GOT3 (cell line): ENCODE data around the gene ATXN7.

Source experiments
- DNase-seq: peaks from one replicate; lab custom pipeline; 2025; ENCODE audit warnings: mixed read lengths; lab: John Stamatoyannopoulos, UW

Gene ATXN7

GRCh38 chr3:63964681-63965485, 101.2 kb downstream of the ATXN7 start:
- DNase-seq, result no peak

- DNase-seq, result no peak
These were observed 102.3 kb downstream of the ATXN7 start for GRCh38 chr3:63966007-63966406.

- no peak for DNase-seq
These were observed 103.2 kb downstream of the ATXN7 start for GRCh38 chr3:63966871-63967270.

- no peak for DNase-seq
These were observed 104.3 kb downstream of the ATXN7 start for GRCh38 chr3:63967675-63968611.

- no peak for DNase-seq
These were observed 105.1 kb downstream of the ATXN7 start for GRCh38 chr3:63968612-63969350.

GRCh38 chr3:63969876-63970275, 106.2 kb downstream of the ATXN7 start:
- DNase-seq, result no peak

GRCh38 chr3:63970631-63971475, 107.2 kb downstream of the ATXN7 start:
- DNase-seq, result no peak

- DNase-seq, result no peak
These were observed 108.5 kb downstream of the ATXN7 start for GRCh38 chr3:63972196-63972595.

- DNase-seq, result no peak
These were observed 109.3 kb downstream of the ATXN7 start for GRCh38 chr3:63972987-63973386.

- DNase-seq, result no peak
These were observed 109.7 kb downstream of the ATXN7 start for GRCh38 chr3:63973406-63973805.

- no peak for DNase-seq
These were observed 110.8 kb downstream of the ATXN7 start for GRCh38 chr3:63974451-63974850.

- no peak for DNase-seq
These were observed 112.1 kb downstream of the ATXN7 start for GRCh38 chr3:63975723-63976122.

GRCh38 chr3:63976161-63976871, 112.6 kb downstream of the ATXN7 start:
- no peak for DNase-seq

- DNase-seq, result no peak
These were observed 113.2 kb downstream of the ATXN7 start for GRCh38 chr3:63976872-63977200.

GRCh38 chr3:63977893-63978292, 114.2 kb downstream of the ATXN7 start:
- no peak for DNase-seq

- DNase-seq, result no peak
These were observed 115.6 kb downstream of the ATXN7 start for GRCh38 chr3:63979093-63979885.

GRCh38 chr3:63980019-63980418, 116.4 kb downstream of the ATXN7 start:
- no peak for DNase-seq

- DNase-seq, result no peak
These were observed 117.3 kb downstream of the ATXN7 start for GRCh38 chr3:63980830-63981498.

- no peak for DNase-seq
These were observed 118.3 kb downstream of the ATXN7 start for GRCh38 chr3:63981980-63982379.
